ENCODE measurements around the gene DPP6. TPM values are rescaled to one million over a fixed set of nuclear protein-coding genes. Genes with fewer than 3 reads are reported as not detected.
"Not testable (repeated sequence)": the region's sequence is repeated elsewhere in the genome, so short reads cannot be mapped to it uniquely, and the experiment has no call there.

Gene DPP6
- total RNA-seq, 1 donor from 2014 or later, result 0.39 TPM

- Histone ChIP-seq H3K4me2 (no peak overlapping the region), H4K20me1 (ENCODE audit: low read depth) (no peaks in the 10 kb centered on the region), H3K9me3 (ENCODE audit: low read depth) (no peaks in the 10 kb centered on the region), H3K36me3 (no peaks in the 10 kb centered on the region), H3K27me3 (no peaks in the 10 kb centered on the region), H3F3A (ENCODE audit: low read depth) (no peaks in the 10 kb centered on the region), H3K4me1 (no peaks in the 10 kb centered on the region), H3K4me3 (no peak overlapping the region), H3K79me2 (ENCODE audit: low read depth) (no peaks in the 10 kb centered on the region), H3K27ac (no peak overlapping the region), H2AFZ (replicated peaks) (no peak overlapping the region), H3K9ac (no peak overlapping the region)
- H3K4me3 Mint-ChIP-seq, result no peak overlapping the region
- H3K27me3 Mint-ChIP-seq (ENCODE audit: insufficient read depth, low read depth), result no peaks in the 10 kb centered on the region
- TF ChIP-seq, protein P1, sequence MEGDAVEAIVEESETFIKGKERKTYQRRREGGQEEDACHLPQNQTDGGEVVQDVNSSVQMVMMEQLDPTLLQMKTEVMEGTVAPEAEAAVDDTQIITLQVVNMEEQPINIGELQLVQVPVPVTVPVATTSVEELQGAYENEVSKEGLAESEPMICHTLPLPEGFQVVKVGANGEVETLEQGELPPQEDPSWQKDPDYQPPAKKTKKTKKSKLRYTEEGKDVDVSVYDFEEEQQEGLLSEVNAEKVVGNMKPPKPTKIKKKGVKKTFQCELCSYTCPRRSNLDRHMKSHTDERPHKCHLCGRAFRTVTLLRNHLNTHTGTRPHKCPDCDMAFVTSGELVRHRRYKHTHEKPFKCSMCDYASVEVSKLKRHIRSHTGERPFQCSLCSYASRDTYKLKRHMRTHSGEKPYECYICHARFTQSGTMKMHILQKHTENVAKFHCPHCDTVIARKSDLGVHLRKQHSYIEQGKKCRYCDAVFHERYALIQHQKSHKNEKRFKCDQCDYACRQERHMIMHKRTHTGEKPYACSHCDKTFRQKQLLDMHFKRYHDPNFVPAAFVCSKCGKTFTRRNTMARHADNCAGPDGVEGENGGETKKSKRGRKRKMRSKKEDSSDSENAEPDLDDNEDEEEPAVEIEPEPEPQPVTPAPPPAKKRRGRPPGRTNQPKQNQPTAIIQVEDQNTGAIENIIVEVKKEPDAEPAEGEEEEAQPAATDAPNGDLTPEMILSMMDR (IDR thresholded peaks at IDR 0.05), result no peak
- TF ChIP-seq EZH2 (IDR thresholded peaks at IDR 0.05), result no peak
- no peak for TF ChIP-seq EZH2phosphoT487 (IDR thresholded peaks at IDR 0.05)
- DNase-seq (ENCODE audit: low spot score), result no peak
- no peak overlapping the region for H3K27ac Mint-ChIP-seq
- no peaks in the 10 kb centered on the region for H3K9me3 Mint-ChIP-seq
- no peaks in the 10 kb centered on the region for H3K4me1 Mint-ChIP-seq
- no peaks in the 10 kb centered on the region for H3K36me3 Mint-ChIP-seq
These were observed 624.4 kb downstream of the DPP6 start for GRCh38 chr7:154676422-154677073.

GRCh38 chr7:154677454-154677853 is 625.3 kb downstream of the DPP6 start:
- no peak overlapping the region for H3K27ac Mint-ChIP-seq
- no peaks in the 10 kb centered on the region for H3K79me2 ChIP-seq (ENCODE audit: low read depth)
- no peaks in the 10 kb centered on the region for H3K36me3 Mint-ChIP-seq
- H3K36me3 ChIP-seq, result no peaks in the 10 kb centered on the region
- no peak overlapping the region for H3K9ac ChIP-seq
- DNase-seq (ENCODE audit: low spot score), result no peak
- TF ChIP-seq EZH2phosphoT487 (IDR thresholded peaks at IDR 0.05) (no peak), EZH2 (IDR thresholded peaks at IDR 0.05) (no peak)
- TF ChIP-seq, protein P1 (IDR thresholded peaks at IDR 0.05), result no peak
- no peaks in the 10 kb centered on the region for H3K9me3 ChIP-seq (ENCODE audit: low read depth)
- H3F3A ChIP-seq (ENCODE audit: low read depth), result no peaks in the 10 kb centered on the region
- H3K4me1 ChIP-seq, result no peaks in the 10 kb centered on the region
- H4K20me1 ChIP-seq (ENCODE audit: low read depth), result no peaks in the 10 kb centered on the region
- H3K4me3 Mint-ChIP-seq, result no peak overlapping the region
- H3K4me3 ChIP-seq, result no peak overlapping the region
- no peak overlapping the region for H3K4me2 ChIP-seq
- H3K27ac ChIP-seq, result no peak overlapping the region
- H3K27me3 Mint-ChIP-seq (ENCODE audit: insufficient read depth, low read depth), result no peaks in the 10 kb centered on the region
- H3K27me3 ChIP-seq, result no peaks in the 10 kb centered on the region
- H3K4me1 Mint-ChIP-seq, result no peaks in the 10 kb centered on the region
- H2AFZ ChIP-seq (replicated peaks), result no peak overlapping the region
- no peaks in the 10 kb centered on the region for H3K9me3 Mint-ChIP-seq

DNA sequence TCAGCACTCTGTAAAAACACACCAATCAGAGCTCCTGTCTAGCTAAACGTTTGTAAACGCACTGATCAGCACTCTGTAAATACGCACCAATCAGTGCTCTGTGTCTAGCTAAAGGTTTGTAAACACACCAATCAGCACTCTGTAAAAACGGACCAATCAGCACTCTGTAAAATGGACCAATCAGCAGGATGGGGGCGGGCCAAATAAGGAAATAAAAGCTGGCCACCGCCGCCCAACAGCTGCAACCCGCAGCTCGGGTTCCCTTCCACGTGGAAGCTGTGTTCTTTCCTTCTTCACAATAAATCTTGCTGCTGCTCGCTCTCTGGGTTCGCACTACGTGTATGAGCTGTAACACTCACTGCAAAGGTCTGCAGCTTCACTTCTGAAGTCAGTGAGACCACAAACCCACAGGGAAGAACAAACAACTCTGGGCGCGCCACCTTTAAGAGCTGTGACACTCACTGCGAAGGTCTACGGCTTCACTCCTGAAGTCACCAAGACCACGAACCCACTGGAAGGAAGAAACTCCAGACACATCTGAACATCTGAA is 625.9 kb downstream of the DPP6 start:
- not testable (repeated sequence) for H3K27me3 Mint-ChIP-seq (ENCODE audit: insufficient read depth, low read depth); H3K9ac ChIP-seq; H3K9me3 ChIP-seq (ENCODE audit: low read depth); H3K27me3 ChIP-seq; H3K36me3 ChIP-seq; H3F3A ChIP-seq (ENCODE audit: low read depth); H3K4me2 ChIP-seq; H3K4me3 ChIP-seq; H3K9me3 Mint-ChIP-seq; H3K79me2 ChIP-seq (ENCODE audit: low read depth); H3K4me1 Mint-ChIP-seq; H4K20me1 ChIP-seq (ENCODE audit: low read depth); DNase-seq (ENCODE audit: low spot score); H3K4me1 ChIP-seq; H3K36me3 Mint-ChIP-seq; H3K4me3 Mint-ChIP-seq; H3K27ac ChIP-seq; H2AFZ ChIP-seq (replicated peaks); H3K27ac Mint-ChIP-seq

- H3K4me1 Mint-ChIP-seq, result no peaks in the 10 kb centered on the region
- H4K20me1 ChIP-seq (ENCODE audit: low read depth), result no peaks in the 10 kb centered on the region
- no peak overlapping the region for H3K4me3 Mint-ChIP-seq
- no peak overlapping the region for H3K4me3 ChIP-seq
- no peak overlapping the region for H2AFZ ChIP-seq (replicated peaks)
- H3K36me3 Mint-ChIP-seq, result no peaks in the 10 kb centered on the region
- H3K27ac ChIP-seq, result no peak overlapping the region
- H3K27me3 ChIP-seq, result no peaks in the 10 kb centered on the region
- peaks cover 3% of the 10 kb centered on the region for H3K27me3 Mint-ChIP-seq (ENCODE audit: insufficient read depth, low read depth)
- TF ChIP-seq, protein P1 (IDR thresholded peaks at IDR 0.05), result no peak
- no peak for TF ChIP-seq EZH2phosphoT487 (IDR thresholded peaks at IDR 0.05)
- no peak for TF ChIP-seq EZH2 (IDR thresholded peaks at IDR 0.05)
- H3F3A ChIP-seq (ENCODE audit: low read depth), result no peaks in the 10 kb centered on the region
- H3K4me1 ChIP-seq, result no peaks in the 10 kb centered on the region
- H3K9me3 Mint-ChIP-seq, result no peaks in the 10 kb centered on the region
- H3K79me2 ChIP-seq (ENCODE audit: low read depth), result no peaks in the 10 kb centered on the region
- H3K9ac ChIP-seq, result no peak overlapping the region
- no peak for DNase-seq (ENCODE audit: low spot score)
- no peaks in the 10 kb centered on the region for H3K9me3 ChIP-seq (ENCODE audit: low read depth)
- no peaks in the 10 kb centered on the region for H3K36me3 ChIP-seq
- H3K27ac Mint-ChIP-seq, result no peak overlapping the region
- H3K4me2 ChIP-seq, result no peak overlapping the region
These were observed 627.3 kb downstream of the DPP6 start for GRCh38 chr7:154679379-154680053.

Measured in neural progenitor cell (in vitro differentiated cells).